GM19035 (cell line): Measurements from ENCODE around the gene PTPRN2.

Experiments used
- ATAC-seq: cut with Tn5 transposase; IDR thresholded peaks from one replicate; pipeline ENCODE4 v1.9.1; 2021; ENCODE audit not compliant: unreplicated experiment

Gene PTPRN2

GRCh38 chr7:158027646-158028045, 560.0 kb downstream of the PTPRN2 start:
- ATAC-seq: no peak

GRCh38 chr7:158026636-158027265, 560.9 kb downstream of the PTPRN2 start:
- ATAC-seq: no peak

GRCh38 chr7:158025686-158026600, 561.7 kb downstream of the PTPRN2 start:
- no peak for ATAC-seq

DNA sequence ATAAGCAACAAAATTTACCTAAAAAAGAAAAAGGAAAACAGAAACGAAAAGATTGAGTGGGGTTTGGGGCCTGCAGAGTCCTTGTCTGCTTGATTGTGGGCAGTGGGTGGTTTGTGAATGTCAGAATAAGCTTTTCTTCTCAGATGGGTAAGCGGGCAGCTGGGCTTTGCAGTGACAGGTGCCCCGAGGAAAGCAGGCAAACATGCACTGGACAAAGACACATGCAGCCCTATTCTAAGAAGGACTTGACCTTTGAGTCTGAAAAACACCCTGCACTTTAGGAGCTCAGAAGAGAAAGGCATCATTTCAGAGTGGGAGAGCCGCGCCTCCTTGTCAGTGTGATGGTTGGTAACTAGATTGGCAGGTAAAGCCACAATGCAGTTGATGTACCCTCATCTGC, 562.7 kb downstream of the PTPRN2 start:
- no peak for ATAC-seq

GRCh38 chr7:158024351-158024715, 563.3 kb downstream of the PTPRN2 start:
- ATAC-seq: no peak

GRCh38 chr7:158023681-158024350, 563.8 kb downstream of the PTPRN2 start:
- no peak for ATAC-seq

DNA sequence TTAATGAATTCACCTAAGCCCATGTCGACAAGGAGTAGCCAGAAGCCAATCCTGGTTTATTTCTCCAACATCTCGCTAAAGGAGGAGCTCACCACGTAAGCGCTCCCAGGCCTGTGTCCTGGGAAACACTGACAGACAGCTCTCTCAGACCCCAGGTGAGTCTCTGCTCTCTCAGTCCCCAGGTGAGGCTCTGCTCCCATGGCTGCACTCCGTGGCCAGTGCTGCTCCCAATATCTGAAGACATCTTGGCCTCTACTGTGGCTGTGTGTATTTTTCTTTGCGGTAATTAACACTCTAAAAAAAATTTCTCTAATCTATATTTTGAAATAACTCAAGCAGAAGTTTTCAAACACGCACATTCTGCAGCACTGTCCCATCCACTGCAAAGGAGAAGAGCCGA, 564.5 kb downstream of the PTPRN2 start:
- ATAC-seq: no peak

DNA sequence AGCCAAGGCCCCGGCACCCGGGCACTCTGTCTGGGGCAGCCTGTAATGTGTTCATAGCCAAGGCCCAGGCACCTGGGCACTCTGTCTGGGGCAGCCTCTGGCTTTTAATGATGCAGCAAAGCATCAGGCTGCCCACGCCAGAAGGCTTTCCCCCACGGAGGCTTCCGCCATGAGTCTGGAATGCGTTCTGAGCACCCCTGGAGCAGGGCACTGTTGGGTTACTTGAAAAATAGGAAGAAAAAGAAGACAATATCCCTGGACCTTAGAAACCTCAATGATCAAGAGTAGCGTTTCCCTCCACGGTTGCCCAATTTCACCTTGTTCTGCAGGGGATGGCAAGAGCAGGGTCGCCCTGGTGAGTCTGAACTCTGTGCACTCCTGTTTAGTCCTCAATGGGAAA, 565.0 kb downstream of the PTPRN2 start:
- no peak for ATAC-seq

GRCh38 chr7:158021836-158022235, 565.8 kb downstream of the PTPRN2 start:
- no peak for ATAC-seq

DNA sequence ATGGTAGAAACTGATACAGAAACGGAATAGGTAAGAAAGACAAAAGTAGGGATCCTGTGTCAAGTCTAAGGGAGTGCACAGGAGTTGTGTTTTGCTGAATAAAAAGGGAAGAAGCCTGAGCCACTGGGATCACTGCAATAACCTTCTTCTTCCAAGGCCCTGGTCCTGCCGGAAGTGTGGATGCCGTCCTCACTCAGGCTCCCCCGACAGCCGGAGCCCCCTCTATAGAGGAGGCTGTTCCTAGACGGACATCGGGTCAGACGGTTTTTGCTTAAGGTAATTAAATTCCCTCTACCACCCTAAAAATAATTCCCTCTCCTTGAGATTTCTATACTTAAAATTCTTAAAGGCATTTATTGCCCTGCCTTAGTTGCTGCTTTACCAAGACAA, 566.9 kb downstream of the PTPRN2 start:
- ATAC-seq: no peak

DNA sequence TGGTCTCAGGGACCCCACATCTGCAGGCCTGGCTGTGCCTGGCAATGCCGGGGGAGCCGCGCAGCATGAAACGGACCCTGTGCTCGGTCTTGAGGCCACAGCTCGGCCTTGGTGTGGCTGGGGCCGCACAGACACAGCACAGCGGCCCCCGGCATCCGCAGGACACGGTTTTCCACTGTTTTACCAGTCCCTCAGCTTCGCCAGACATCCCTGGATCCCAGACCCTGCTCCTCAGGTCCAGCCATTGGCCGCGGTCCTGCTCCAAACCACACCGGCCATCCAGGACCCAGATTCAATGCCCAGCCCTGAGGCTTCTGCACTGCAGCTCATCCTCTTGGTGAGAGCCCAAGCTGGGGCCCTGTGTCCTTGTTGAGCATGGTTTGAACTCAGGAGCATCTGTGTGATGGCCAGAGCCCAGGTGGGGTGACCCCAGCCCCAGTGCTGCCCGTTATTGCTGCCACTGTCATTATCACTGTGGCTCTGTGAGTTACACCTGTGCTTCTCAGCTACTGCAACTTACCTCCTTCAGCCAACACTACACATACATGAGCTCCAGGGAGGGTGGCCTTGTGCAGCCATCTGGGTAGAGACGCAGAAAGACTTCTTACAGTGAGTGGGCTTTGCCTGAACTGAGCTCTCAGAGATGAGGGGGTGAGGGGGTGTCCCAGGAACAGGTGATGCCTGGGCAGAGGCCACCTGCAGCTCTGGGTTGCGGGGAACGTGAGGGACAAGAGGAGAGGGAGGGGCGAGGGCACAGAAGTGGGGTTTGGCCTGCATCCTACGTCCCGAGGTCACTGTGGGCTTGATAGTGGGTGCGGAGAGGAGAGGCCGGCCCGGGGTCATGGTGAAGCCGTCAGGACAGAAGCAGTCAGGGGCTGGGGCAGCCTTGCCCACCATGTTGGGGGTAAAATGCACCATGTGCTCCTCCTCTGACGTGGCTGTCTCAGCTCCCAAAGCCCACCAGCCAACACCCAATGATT, 567.6 kb downstream of the PTPRN2 start:
- no peak for ATAC-seq

DNA sequence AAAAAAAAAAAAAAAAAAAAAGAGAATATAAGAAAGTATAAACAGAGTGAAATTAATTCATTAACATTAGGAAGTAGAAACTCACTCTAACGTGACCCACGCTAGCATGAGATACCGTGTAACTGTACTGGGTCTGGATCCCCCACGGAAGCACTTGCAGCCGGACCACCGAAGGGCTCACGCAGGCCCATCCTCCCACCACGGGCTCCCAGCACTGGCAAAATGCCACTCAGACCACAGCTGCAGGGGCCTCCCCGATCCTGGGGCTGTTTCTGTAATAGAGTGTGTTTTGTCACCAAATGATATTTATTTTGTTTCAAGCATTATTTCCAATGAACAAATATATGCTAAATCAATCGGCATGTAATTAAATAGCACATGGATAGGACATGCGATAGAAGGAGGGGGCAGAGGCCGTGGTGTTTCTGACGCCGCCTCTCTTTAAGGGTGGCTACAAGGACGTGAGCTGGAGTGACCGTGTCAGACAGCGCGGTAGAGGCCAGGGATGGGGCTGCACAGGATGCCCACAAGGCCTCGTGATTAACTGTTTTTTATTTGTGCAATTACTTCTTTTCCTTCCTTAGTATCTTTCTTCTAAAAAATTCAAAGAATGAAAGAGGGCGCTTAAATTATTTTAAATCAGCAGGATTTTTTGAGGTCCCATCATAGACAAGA, 568.5 kb downstream of the PTPRN2 start:
- no peak for ATAC-seq

DNA sequence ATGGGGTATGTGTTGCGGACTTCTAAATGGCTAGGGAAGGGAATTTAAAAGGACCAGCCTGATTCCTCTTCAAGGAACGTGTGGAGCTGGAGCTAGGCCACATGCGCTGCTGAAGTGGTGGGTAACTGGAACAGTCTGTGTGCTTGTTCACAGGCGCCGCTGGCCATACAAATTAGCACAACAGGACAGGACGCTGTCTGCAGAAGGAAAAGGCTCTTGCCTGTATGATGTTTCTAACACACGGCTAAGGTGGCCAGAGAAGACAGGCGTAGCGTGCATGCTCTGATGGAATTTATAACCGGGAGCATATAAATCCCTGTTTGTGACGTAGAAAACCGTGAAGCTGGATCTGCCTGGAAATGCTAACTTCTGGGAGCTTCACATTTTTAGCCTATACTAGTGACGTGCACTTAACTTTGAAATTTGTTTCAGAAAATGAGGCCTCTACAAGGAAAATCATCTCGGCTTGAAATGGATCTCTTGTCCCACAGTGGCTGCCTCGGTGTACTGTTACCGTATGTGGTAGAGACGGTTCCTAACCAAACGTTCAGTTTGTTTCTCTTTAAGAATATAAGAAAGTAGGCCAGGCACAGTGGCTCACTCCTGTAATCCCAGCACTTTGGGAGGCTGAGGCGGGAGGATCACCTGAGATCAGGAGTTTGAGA, 569.4 kb downstream of the PTPRN2 start:
- no peak for ATAC-seq

DNA sequence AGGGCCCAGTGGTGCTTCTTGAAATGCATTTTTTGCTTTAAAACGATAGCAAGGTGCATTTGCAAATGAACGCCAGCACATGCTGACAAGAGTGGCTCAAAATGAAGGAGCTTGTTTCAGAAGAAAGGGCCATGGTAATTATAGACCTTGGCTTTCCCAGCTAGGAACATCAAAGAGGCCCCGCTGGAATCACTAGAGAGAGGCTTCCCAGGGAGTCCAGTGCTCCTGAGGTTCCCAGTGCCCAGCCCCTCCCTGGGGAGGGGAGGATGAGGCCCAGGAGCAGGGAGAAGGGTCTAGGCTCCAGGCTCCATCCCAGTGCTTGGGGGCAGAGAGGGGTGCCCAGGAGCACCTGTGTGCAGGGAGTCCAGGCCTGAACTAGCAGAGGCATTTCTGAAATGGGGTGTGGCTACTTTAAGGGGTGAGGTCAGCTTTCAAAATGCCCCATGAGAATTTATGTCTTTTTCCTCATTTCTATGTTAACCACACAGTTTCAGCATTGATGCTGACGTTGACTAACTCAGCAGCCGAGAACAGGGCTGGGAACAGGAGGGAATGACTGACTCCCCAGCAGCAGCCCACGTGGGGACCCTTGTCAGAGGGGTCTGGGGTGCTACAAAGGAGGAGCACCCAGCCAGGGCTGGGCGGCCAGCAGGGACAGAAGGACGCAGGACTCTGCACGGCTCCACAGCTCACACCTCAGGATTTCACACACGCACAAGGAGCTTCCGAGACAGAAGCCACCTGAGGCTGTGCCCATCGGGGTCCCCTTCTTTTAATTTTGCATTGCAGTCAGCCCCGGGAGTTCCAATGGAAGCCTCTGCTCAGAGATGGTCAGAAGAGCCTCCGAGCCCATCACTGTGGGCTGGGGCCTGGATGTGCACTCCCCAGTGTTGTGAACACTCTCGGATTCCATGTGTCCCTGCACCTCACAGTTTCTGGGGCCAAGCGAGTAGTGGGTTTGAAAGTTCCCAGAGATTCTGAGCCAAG, 570.2 kb downstream of the PTPRN2 start:
- ATAC-seq: no peak

GRCh38 chr7:158016180-158017097, 571.2 kb downstream of the PTPRN2 start:
- ATAC-seq: no peak

DNA sequence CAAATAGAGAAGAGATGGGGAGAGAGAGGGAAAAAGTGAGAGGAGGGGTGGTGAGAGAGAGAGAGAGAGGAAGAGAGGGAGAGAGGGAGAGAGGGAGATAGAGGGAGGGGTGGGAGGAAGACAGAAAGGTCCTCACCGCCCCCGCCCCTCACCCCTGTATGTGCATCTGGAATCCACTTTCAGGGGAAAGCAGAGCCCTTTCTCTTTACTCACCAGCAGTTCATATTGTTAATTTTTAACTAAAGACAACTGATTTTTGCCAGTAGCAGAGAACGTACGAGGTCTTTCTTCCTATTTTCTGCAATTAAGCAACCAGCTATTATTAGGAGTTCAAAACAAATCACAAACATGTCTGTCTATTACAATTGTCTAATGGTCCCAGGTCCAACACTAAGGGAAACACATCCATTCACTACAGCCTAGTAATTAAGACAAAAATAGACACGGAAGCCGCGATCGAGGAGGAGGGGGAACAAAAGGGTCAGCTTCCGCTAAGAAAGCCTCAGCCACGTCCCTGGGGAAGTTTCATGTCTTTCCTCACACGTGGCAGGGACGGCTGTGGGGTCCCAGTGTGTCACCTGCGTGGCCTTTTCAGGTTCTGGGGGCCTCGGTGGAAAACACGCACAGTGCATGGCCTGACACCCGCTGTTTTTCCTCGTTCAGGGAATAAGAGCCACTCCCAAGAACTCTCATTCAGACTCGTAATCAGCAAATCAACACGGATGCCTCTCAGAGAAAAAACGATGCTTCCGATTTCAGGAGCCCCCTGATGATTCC, 572.0 kb downstream of the PTPRN2 start:
- no peak for ATAC-seq

DNA sequence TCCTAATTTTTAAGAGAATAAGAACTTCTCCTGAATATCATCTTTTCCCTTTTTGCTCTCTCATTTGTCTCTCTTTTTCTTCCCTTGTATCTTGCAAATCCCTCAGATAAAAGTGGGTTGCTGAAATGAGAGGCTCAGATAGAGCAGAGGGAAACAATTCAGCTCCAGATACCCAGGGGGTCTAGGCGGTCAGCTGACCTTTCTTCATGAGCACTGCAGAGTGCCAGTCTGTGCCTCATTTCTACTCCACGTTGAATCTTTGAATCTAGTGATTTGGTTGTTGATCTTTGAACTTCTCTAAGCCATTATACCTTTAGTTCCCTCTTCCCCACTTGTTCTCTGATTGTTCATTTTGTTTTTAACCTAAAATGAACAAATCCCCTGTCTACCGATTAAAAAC, 572.6 kb downstream of the PTPRN2 start:
- ATAC-seq: no peak
